Mucosa of descending colon (tissue), 3 donors: ENCODE data around the gene MEGF8. TPM values are rescaled to one million over a fixed set of nuclear protein-coding genes. Genes with fewer than 3 reads are reported as not detected.
A peak's percentile ranks its signal among the peaks of the same experiment; 100 is the strongest.

Experiments used
- ATAC-seq: fragments of 200-7000 bp; cut with Tn5 transposase; one replicate; pipeline ENCODE4 v1.9.1; 2020; ENCODE audit warnings: mild to moderate bottlenecking, moderate library complexity
- DNase-seq, 3 donors: peaks; one replicate each; pipeline ENCODE4 v3.0.0-alpha.2; 2020
- H3K36me3 ChIP-seq: fragments of 200-600 bp; one replicate; pipeline ENCODE4 v1.8.0; 2021; ENCODE audit warnings: low read depth, mild to moderate bottlenecking
- H3K4me1 ChIP-seq: fragments of 200-600 bp; one replicate; pipeline ENCODE4 v1.8.0; 2021; ENCODE audit warnings: low read depth, mild to moderate bottlenecking
- H3K4me3 ChIP-seq: fragments of 200-600 bp; one replicate; pipeline ENCODE4 v1.8.0; 2021; ENCODE audit warnings: mild to moderate bottlenecking
- H3K9me3 ChIP-seq: fragments of 200-600 bp; one replicate; pipeline ENCODE4 v1.8.0; 2021; ENCODE audit warnings: mild to moderate bottlenecking
- intact Hi-C, 2 donors: fragments of 100-400 bp; cut with DNase I in 1 of 2; cut with micrococcal nuclease in 1 of 2; formaldehyde crosslinking; loops; one replicate each; pipeline versions ENCODE4 v1.11.0 to v1.11.1; 2022; cut with DNase I, micrococcal nuclease
- total RNA-seq, 3 donors: library from RNA; stranded (reverse); fragmentation: NEBNext Ultra II Directional in 2 of 3; extraction: Animal tissue kit (Norgen Biotek cat#: 25700) in 2 of 3; gene quantifications; one replicate each; pipeline versions ENCODE4 v1.2.1 to v1.2.4, GENCODE V29; 2021 to 2023
- TF ChIP-seq, protein P1 (sequence below): fragments of 200-600 bp; IDR thresholded peaks from one replicate; pipeline ENCODE4 v1.8.0; 2022; ENCODE audit warnings: antibody characterized with exemption, mild to moderate bottlenecking
- donor health status: DM: no; HTN: no; CAD: no; lungs with moderate emphysema.
- donor health status: DM: no; HTN: no; CAD: no.
- donor health status: DM: no; HTN: yes; CAD: no.

Gene MEGF8
- total RNA-seq, 3 donors from 2014 or later = 17.6 to 27.0 (median 23.9) TPM

DNA sequence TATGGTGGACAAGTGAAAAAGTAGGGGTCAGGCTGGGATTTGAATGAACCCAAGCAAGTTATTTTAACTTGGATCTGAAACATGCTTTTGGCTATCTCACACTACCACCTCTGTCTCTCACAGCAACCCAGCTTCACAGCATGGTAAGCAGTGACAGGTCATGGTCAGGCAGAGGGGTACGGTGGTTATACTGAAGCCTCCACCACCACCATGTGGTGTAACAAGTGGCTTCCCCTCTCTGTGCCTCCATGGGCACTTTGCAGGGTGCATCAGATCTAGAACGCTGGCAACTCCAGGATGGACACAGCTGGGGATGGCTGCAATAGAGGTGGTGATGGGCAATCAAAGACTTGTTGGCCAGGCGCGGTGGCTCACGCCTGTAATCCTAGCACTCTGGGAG is 13.1 kb upstream of the MEGF8 start:
- no peak for DNase-seq
- no peak for ATAC-seq
- TF ChIP-seq, protein P1, sequence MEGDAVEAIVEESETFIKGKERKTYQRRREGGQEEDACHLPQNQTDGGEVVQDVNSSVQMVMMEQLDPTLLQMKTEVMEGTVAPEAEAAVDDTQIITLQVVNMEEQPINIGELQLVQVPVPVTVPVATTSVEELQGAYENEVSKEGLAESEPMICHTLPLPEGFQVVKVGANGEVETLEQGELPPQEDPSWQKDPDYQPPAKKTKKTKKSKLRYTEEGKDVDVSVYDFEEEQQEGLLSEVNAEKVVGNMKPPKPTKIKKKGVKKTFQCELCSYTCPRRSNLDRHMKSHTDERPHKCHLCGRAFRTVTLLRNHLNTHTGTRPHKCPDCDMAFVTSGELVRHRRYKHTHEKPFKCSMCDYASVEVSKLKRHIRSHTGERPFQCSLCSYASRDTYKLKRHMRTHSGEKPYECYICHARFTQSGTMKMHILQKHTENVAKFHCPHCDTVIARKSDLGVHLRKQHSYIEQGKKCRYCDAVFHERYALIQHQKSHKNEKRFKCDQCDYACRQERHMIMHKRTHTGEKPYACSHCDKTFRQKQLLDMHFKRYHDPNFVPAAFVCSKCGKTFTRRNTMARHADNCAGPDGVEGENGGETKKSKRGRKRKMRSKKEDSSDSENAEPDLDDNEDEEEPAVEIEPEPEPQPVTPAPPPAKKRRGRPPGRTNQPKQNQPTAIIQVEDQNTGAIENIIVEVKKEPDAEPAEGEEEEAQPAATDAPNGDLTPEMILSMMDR = no peak
- intact Hi-C loops = no loop called here
- no peak overlapping the region for H3K4me3 ChIP-seq
- H3K9me3 ChIP-seq = no peaks in the 10 kb centered on the region
- H3K4me1 ChIP-seq = peaks cover 10% of the 10 kb centered on the region
- H3K36me3 ChIP-seq = no peaks in the 10 kb centered on the region

DNA sequence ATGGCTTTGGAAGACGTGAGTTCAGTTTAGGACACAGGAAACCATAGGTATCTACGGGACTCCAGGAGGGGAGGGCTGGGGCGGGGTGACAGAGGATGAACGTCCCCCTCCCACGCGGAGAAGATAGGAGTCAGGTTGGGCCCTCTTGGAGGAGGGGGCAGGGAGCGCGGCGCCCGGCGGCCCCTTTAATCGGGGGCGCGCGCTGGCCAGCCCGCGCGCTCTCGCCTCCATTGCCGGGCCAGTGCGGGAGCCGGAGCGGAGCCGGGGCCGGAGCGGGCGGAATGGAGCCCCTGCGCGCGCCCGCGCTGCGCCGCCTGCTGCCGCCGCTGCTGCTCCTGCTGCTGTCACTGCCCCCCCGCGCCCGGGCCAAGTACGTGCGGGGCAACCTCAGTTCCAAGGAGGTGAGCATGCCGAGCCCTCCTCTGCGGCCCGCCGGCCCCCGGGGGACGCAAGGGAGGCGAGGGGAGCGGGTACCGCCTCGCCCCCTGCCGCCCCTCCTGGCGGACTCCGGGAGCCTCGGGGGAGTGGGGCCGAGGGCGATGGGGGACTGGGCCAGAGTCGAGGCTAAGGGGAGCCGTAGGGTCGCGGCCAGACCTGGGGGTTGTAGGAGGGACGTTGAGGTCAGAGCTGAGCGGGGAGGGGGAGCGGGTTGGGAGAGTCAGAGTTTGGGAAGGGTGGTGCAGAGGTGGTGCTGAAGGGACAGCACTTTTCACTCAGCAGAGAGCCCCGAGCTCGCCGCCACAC is 12.2 kb upstream of the MEGF8 start, which contains the start of gene TMEM145:
Gene TMEM145, plus strand, starts transcription at position 214 of the 744 bp plus-strand sequence. Its CDS starts 68 bp downstream, at position 282.
- intact Hi-C loops = no loop called here
- no peak within 1 kb of the TSS for H3K4me3 ChIP-seq
- peak; percentile 83 for ATAC-seq
- H3K4me1 ChIP-seq = peaks cover 10% of the 10 kb centered on the region
- H3K36me3 ChIP-seq = no peaks in the 10 kb centered on the region
- TF ChIP-seq, protein P1 = no peak
- no peaks in the 10 kb centered on the region for H3K9me3 ChIP-seq
- peak in 1 of 3 donors; percentile 66 for DNase-seq

DNA sequence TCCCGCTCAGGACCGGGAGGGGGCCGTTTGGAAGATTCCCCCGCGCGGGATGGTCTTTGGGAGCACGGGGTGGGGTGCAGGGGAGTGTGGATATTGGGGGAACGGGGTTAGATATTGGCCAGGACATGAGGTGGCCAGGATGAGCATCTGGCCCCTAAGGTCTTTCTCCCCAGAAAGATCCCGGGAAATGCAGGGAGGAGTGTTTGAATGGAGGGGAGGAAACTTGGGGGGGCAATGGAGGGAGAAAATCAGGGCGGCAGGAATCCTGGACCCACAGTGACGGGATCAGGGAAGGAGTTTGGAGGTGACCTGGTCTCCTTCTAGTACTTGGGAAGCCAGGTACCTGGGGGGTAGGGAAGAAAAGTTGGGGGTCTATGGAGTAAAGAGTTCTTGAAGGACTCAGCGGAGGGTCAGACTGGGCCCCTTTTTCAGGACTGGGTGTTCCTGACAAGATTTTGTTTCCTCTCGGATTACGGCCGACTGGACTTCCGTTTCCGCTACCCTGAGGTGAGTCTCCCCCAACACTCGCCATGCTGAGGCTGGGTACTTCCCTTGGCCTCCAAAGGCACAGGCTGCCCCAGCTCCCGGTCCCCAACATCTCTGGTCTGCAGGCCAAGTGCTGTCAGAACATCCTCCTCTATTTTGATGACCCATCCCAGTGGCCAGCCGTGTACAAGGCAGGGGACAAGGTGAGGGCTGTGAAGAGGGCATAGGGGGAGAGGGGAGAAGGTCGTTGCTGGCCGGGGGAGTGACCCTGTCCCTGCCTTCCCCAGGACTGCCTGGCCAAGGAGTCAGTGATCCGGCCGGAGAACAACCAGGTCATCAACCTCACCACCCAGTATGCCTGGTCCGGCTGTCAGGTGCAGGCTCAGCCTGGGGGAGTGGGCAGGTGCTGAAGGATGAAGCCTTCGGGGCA is 11.3 kb upstream of the MEGF8 start:
- H3K4me3 ChIP-seq = no peak overlapping the region
- TF ChIP-seq, protein P1 = no peak
- intact Hi-C loops = no loop called here
- ATAC-seq (no peak), DNase-seq (no peak)
- H3K4me1 ChIP-seq = peaks cover 10% of the 10 kb centered on the region
- H3K9me3 ChIP-seq = no peaks in the 10 kb centered on the region
- H3K36me3 ChIP-seq = no peaks in the 10 kb centered on the region

DNA sequence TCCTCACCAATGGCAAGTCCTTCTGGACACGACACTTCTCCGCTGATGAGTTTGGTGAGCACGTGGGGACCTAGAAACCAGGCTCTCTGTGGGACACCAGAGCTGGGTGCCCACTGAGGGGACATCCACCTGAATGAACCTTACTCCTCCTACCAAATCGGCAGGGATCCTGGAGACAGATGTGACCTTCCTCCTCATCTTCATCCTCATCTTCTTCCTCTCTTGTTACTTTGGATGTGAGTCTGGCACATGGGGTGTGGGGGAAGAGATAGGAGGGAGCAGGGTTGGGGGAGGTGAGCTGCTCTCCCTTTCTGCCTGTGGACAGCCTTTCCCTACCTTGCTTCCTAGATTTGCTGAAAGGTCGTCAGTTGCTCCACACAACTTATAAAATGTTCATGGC is 10.4 kb upstream of the MEGF8 start:
- intact Hi-C loops = no loop called here
- ATAC-seq = no peak

More for the DNA sequence above, 10.4 kb upstream of the MEGF8 start:
- Histone ChIP-seq H3K36me3 (no peaks in the 10 kb centered on the region), H3K9me3 (no peaks in the 10 kb centered on the region), H3K4me3 (no peak overlapping the region), H3K4me1 (peaks cover 10% of the 10 kb centered on the region)
- TF ChIP-seq, protein P1 = no peak
- no peak for DNase-seq
